Adipocyte (in vitro differentiated cells): Measurements from ENCODE around the gene DEFB112.

ENCODE experiments used
- DNase-seq: peaks from one replicate; pipeline ENCODE4 v3.0.0-alpha.2; 2015; ENCODE audit warnings: low read depth
- H3K27me3 ChIP-seq: replicated peaks from 2 replicates; pipeline ENCODE4 v1.7.0; 2013; ENCODE audit warnings: mild to moderate bottlenecking, low read length, moderate library complexity; ENCODE audit not compliant: control insufficient read depth, insufficient read depth
- H3K36me3 ChIP-seq: 2 replicates; pipeline ENCODE4 v1.7.0; 2013; ENCODE audit warnings: low read length, mild to moderate bottlenecking, moderate library complexity; ENCODE audit not compliant: control insufficient read depth, insufficient read depth, severe bottlenecking
- H3K4me1 ChIP-seq: 2 replicates; pipeline ENCODE4 v1.7.0; 2013; ENCODE audit warnings: mild to moderate bottlenecking, low read length, moderate library complexity; ENCODE audit not compliant: control insufficient read depth, insufficient read depth
- H3K4me3 ChIP-seq: 2 replicates; pipeline ENCODE4 v1.7.0; 2013; ENCODE audit warnings: mild to moderate bottlenecking, low read length, moderate library complexity
- H3K9ac ChIP-seq: 2 replicates; pipeline ENCODE4 v1.7.0; 2013; ENCODE audit warnings: mild to moderate bottlenecking, low read length, moderate library complexity
- H3K9me3 ChIP-seq: 2 replicates; pipeline ENCODE4 v1.7.0; 2013; ENCODE audit warnings: mild to moderate bottlenecking, low read length, moderate library complexity; ENCODE audit not compliant: control insufficient read depth

DEFB112 gene, protein sequence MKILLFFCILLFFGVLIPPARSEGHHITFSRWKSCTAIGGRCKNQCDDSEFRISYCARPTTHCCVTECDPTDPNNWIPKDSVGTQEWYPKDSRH

DNA sequence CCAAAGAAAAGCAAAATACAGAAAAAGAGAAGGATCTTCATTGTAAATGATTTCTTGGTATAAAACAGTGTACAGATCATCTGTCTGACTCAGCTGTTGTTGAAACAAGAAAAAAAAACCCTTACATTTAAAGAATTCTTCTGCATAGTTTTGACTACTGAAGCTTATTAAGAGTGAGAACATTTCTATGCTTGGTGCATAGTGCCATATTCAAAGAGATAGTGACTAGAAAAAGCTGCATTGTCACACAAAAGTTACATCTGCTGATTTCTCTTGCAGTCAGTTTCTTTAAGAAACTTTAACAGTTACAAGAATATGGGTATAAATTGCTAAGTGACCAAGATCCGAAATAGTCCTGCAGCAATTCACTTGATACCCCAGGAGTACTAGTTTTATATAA lies at the start of gene DEFB112:
TSS of gene DEFB112 (minus strand) at position 101 of the 400 bp plus-strand sequence. CDS start at position 41, 60 bp downstream.
- Histone ChIP-seq H3K9me3 (no peaks in the 10 kb centered on the region), H3K4me3 (no peak within 1 kb of the TSS), H3K9ac (no peak within 1 kb of the TSS), H3K36me3 (no peaks in the 10 kb centered on the region), H3K27me3 (no peaks in the 10 kb centered on the region), H3K4me1 (no peaks in the 10 kb centered on the region)
- DNase-seq: no peak

DNA sequence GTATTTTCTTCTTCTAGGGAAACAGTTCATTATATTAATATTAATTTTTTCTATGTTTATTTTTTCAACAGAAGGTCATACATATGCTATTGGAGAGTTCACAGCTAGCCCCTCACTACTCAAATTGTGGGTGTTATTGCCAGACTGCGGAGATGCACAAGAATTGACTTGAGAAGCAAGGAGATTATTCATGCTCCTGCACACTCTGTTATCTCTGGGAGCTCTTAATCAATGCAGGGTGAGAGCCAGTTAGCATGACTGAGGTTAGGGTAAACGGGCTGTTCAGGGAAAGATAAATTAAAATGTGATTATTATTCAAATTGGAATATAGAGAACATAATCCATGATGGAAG lies 48.9 kb upstream of the DEFB112 start:
- Histone ChIP-seq H3K4me3 (peak overlapping the region; percentile 40), H3K4me1 (peaks cover 21% of the 10 kb centered on the region), H3K9me3 (no peaks in the 10 kb centered on the region), H3K27me3 (no peaks in the 10 kb centered on the region), H3K9ac (no peak overlapping the region), H3K36me3 (no peaks in the 10 kb centered on the region)
- no peak for DNase-seq

- no peaks in the 10 kb centered on the region for H3K27me3 ChIP-seq
- H3K4me3 ChIP-seq: peak overlapping the region; percentile 40
- H3K9me3 ChIP-seq: no peaks in the 10 kb centered on the region
- no peak for DNase-seq
- H3K9ac ChIP-seq: peak overlapping the region; percentile 28
- H3K4me1 ChIP-seq: peaks cover 21% of the 10 kb centered on the region
- H3K36me3 ChIP-seq: no peaks in the 10 kb centered on the region
Observed at GRCh38 chr6:50097966-50098640, 48.4 kb upstream of the DEFB112 start.

- H3K4me1 ChIP-seq: peaks cover 25% of the 10 kb centered on the region
- H3K9me3 ChIP-seq: no peaks in the 10 kb centered on the region
- no peak for DNase-seq
- H3K4me3 ChIP-seq: no peak overlapping the region
- peak overlapping the region; percentile 33 for H3K9ac ChIP-seq
- H3K27me3 ChIP-seq: no peaks in the 10 kb centered on the region
- no peaks in the 10 kb centered on the region for H3K36me3 ChIP-seq
Observed at GRCh38 chr6:50096296-50096695, 46.6 kb upstream of the DEFB112 start.

DNA sequence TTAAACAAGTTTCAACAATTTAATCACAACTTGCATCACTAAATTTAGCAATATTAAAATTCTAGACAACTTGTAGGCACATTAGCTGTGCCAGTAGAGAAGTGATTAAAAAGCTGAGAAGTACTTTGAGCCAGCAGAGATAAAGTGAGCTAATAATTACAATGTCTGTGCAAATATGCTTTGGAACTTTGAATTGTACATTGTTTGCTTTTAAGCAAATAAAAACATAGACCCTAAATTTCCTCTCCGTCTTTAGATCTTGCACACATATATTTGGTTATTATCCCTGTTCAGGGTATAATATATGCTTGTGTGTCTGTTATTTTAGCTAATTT lies 44.2 kb upstream of the DEFB112 start:
- no peak for DNase-seq
- H3K4me3 ChIP-seq: no peak overlapping the region
- H3K9me3 ChIP-seq: no peaks in the 10 kb centered on the region
- peaks cover 26% of the 10 kb centered on the region for H3K4me1 ChIP-seq
- H3K36me3 ChIP-seq: no peaks in the 10 kb centered on the region
- H3K9ac ChIP-seq: no peak overlapping the region
- no peaks in the 10 kb centered on the region for H3K27me3 ChIP-seq

- DNase-seq: no peak
Observed at GRCh38 chr6:50093116-50093937, 43.6 kb upstream of the DEFB112 start.

GRCh38 chr6:50091641-50092040 lies 41.9 kb upstream of the DEFB112 start:
- no peaks in the 10 kb centered on the region for H3K27me3 ChIP-seq
- no peaks in the 10 kb centered on the region for H3K36me3 ChIP-seq
- H3K4me1 ChIP-seq: peaks cover 20% of the 10 kb centered on the region
- H3K9me3 ChIP-seq: no peaks in the 10 kb centered on the region
- no peak overlapping the region for H3K9ac ChIP-seq
- DNase-seq: no peak
- no peak overlapping the region for H3K4me3 ChIP-seq

More at GRCh38 chr6:50093116-50093937, 43.6 kb upstream of the DEFB112 start:
- H3K9me3 ChIP-seq: no peaks in the 10 kb centered on the region
- H3K9ac ChIP-seq: no peak overlapping the region
- H3K36me3 ChIP-seq: no peaks in the 10 kb centered on the region
- no peak overlapping the region for H3K4me3 ChIP-seq
- H3K4me1 ChIP-seq: peaks cover 21% of the 10 kb centered on the region
- H3K27me3 ChIP-seq: no peaks in the 10 kb centered on the region

DNA sequence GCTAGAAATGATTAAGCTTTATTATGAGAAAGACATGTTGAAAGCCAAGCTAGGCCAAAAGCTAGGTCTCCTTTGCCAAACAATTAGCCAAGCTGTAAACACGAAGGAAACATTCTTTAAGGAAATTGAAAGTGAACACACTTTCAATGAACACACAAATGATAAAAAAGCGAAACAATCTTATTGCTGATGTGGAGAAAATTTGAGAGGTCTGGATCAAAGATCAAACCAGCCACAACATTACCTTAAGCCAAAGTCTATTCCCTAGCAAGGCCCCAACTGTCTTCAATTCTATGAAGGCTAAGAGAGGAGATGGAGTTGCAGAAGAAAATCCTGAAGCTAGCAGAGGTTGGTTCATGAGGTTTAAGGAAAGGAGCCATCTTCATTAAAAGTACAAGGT lies 40.2 kb upstream of the DEFB112 start:
- Histone ChIP-seq H3K4me1 (peaks cover 15% of the 10 kb centered on the region), H3K9me3 (no peaks in the 10 kb centered on the region), H3K4me3 (no peak overlapping the region), H3K9ac (no peak overlapping the region), H3K27me3 (no peaks in the 10 kb centered on the region), H3K36me3 (no peaks in the 10 kb centered on the region)
- DNase-seq: no peak

DNA sequence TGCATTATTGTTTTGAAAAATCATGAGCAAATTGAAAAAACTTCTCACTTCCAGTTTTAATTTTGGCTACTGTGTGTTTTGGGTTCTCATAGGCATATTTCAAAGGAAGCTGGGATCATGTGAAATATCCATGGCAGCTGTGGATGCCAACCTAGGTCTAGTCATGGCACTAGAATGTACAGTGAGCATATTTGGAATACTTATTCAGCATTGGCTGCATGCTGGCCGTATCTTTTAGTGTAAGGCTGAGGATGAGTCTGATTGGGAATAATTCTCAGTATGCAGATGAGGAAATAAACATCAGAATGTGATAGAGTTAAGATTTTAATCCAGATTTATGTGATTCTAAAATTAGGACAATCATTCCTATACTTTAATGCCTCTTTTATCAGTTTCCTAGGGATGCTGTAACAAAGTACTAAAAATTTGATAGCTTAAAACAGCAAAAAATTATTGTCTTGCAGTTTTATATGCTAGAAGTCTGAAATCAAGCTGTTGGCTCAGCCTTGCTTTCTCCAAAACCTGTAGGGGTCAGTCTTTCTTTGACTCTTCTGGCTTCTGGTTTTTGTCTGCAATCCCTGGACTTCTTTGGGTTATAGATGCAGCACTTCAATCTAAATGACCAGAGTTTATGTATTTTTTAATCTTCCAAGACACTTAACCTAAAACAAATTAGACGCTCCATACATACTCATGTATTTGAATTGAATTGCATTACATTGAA lies 37.7 kb upstream of the DEFB112 start:
- H3K4me3 ChIP-seq: no peak overlapping the region
- no peaks in the 10 kb centered on the region for H3K27me3 ChIP-seq
- no peak overlapping the region for H3K9ac ChIP-seq
- peaks cover 15% of the 10 kb centered on the region for H3K4me1 ChIP-seq
- H3K9me3 ChIP-seq: no peaks in the 10 kb centered on the region
- DNase-seq: peak; percentile 2
- no peaks in the 10 kb centered on the region for H3K36me3 ChIP-seq

- no peak overlapping the region for H3K9ac ChIP-seq
- no peaks in the 10 kb centered on the region for H3K27me3 ChIP-seq
- H3K36me3 ChIP-seq: no peaks in the 10 kb centered on the region
- H3K9me3 ChIP-seq: no peaks in the 10 kb centered on the region
- no peaks in the 10 kb centered on the region for H3K4me1 ChIP-seq
- H3K4me3 ChIP-seq: no peak overlapping the region
- DNase-seq: no peak
Observed at GRCh38 chr6:50077385-50077784, 27.7 kb upstream of the DEFB112 start.

DNA sequence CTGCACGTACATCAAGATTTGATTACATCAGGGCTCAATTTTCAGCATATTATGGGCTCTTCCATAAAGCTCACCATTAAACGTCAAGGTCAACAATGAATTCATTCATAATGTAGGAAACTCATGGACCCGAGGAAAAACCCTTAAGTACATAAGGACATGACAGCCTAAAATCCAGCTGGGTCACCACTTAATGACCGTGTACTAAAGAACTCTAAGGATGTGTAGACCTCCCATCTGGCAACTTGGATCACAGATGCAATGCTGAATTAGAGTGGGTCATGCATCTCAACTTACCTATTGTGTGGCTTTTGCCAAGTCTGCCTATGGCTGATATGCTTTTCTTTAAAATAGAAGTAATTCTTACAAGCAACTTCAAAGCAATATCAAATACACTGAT lies 26.7 kb upstream of the DEFB112 start:
- H3K4me3 ChIP-seq: no peak overlapping the region
- no peaks in the 10 kb centered on the region for H3K9me3 ChIP-seq
- no peaks in the 10 kb centered on the region for H3K4me1 ChIP-seq
- DNase-seq: no peak
- H3K9ac ChIP-seq: no peak overlapping the region
- H3K36me3 ChIP-seq: no peaks in the 10 kb centered on the region
- no peaks in the 10 kb centered on the region for H3K27me3 ChIP-seq
